SK-N-SH treated with all-trans-retinoic acid at 6 μM for 48 hours (cell line): ENCODE data around the gene RBP2.

Experiments
- ESRRG ChIP-seq: fragments of 250-450 bp; sonication (Bioruptor Pico); IDR thresholded peaks from 2 replicates; pipeline ENCODE4 v1.6.1; 2021; ENCODE audit warnings: mild to moderate bottlenecking
- PPARA ChIP-seq: fragments of 250-450 bp; sonication (Bioruptor Pico); IDR thresholded peaks from 2 replicates; pipeline ENCODE4 v1.5.0; 2020; ENCODE audit warnings: mild to moderate bottlenecking, borderline replicate concordance
- RARB ChIP-seq: fragments of 250-450 bp; sonication (Bioruptor Pico); IDR thresholded peaks from 2 replicates; pipeline ENCODE4 v1.8.0; 2021; ENCODE audit warnings: mild to moderate bottlenecking, moderate library complexity
- TCF4 ChIP-seq: fragments of 250-450 bp; sonication (Bioruptor Pico); IDR thresholded peaks from 2 replicates; pipeline ENCODE4 v1.8.0; 2021; ENCODE audit warnings: mild to moderate bottlenecking, moderate library complexity, borderline replicate concordance
- ZFP3 ChIP-seq: fragments of 250-450 bp; sonication (Bioruptor Pico); IDR thresholded peaks from 2 replicates; pipeline ENCODE4 v1.5.0; 2020; ENCODE audit warnings: mild to moderate bottlenecking, moderate library complexity
- TF ChIP-seq, protein P1 (sequence below): fragments of 250-450 bp; sonication (Bioruptor Pico); IDR thresholded peaks from 2 replicates; pipeline ENCODE4 v1.8.0; 2020; ENCODE audit warnings: mild to moderate bottlenecking, moderate library complexity, borderline replicate concordance

DNA sequence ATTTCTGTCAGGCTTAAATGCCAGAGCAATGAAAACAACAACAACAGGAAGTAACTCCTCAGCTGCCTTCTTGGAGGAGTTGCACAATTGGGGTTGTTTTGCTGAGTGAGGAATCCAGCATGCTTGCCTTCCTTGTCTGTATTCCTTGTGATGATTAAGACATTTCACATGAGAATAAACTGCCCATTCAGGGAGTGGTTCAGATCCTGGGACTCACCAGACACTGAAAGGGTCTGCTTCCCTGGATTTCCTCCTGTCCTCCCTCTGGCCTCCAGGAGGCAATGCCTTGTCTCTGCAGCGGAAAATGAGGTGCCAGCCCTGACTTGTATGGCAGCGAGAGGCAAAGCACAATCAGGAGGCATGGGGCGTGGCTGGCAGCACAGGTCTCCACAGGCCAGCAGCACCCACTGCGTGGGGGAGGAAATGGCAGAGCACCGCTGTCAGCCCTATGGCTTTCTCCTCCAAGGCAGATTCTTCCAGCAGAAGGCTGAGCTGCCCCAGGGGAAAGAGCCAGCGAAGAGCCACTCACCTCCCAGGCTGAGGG is 41.5 kb downstream of the RBP2 start:
- no peak for TF ChIP-seq ESRRG (CRISPR knock-in tag)
- TF ChIP-seq, protein P1, sequence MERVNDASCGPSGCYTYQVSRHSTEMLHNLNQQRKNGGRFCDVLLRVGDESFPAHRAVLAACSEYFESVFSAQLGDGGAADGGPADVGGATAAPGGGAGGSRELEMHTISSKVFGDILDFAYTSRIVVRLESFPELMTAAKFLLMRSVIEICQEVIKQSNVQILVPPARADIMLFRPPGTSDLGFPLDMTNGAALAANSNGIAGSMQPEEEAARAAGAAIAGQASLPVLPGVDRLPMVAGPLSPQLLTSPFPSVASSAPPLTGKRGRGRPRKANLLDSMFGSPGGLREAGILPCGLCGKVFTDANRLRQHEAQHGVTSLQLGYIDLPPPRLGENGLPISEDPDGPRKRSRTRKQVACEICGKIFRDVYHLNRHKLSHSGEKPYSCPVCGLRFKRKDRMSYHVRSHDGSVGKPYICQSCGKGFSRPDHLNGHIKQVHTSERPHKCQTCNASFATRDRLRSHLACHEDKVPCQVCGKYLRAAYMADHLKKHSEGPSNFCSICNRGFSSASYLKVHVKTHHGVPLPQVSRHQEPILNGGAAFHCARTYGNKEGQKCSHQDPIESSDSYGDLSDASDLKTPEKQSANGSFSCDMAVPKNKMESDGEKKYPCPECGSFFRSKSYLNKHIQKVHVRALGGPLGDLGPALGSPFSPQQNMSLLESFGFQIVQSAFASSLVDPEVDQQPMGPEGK (CRISPR knock-in tag): no peak
- TF ChIP-seq ZFP3: no peak
- no peak for TF ChIP-seq RARB (CRISPR knock-in tag)
- TF ChIP-seq PPARA (CRISPR knock-in tag): no peak
- no peak for TF ChIP-seq TCF4
